GM19395 (cell line): Measurements from ENCODE around the gene NUP210.

ENCODE experiments used
- ATAC-seq: cut with Tn5 transposase; IDR thresholded peaks from one replicate; pipeline ENCODE4 v1.9.1; 2021; ENCODE audit warnings: mild to moderate bottlenecking, moderate library complexity; ENCODE audit not compliant: unreplicated experiment

Gene NUP210

GRCh38 chr3:13296662-13297061 is 123.5 kb downstream of the NUP210 start:
- no peak for ATAC-seq

GRCh38 chr3:13294442-13295351 is 125.4 kb downstream of the NUP210 start:
- ATAC-seq: no peak

DNA sequence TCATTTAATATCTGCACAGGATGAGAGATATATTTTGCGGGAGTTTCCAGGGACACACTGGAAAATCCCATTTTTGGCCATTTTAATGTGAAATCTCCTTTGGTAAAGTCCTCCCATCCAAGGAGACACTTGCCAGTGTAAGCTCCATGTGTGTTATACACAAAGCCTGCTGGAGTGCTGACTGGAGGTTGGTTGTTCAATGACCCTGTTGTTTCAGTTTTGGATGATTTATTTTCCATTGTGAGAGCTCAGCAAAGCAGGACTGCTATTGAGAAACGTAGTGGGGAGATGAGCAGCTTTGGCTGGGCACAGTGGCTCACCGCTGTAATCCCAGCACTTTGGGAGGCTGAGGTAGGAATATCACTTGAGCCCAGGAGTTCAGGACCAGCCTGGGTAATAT is 127.7 kb downstream of the NUP210 start:
- no peak for ATAC-seq

DNA sequence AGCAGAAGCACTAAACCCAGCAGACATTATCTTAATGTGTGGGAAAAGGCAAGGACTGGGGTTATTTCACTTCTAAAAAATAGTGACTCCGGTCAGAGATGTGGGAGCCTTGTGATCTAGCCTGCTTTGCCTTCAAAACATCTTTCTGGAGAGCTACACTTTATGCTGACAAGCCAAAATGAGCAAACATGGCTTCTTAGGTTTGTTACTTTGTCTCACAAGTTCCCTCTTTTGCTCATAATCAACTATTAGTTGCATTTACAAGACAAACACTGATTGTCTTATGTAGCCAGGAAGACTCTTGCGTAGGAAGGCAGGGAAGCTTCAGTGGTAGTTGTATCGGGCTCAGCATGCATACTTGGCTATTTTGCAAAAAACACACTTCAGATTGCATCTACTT is 129.2 kb downstream of the NUP210 start:
- ATAC-seq: no peak

DNA sequence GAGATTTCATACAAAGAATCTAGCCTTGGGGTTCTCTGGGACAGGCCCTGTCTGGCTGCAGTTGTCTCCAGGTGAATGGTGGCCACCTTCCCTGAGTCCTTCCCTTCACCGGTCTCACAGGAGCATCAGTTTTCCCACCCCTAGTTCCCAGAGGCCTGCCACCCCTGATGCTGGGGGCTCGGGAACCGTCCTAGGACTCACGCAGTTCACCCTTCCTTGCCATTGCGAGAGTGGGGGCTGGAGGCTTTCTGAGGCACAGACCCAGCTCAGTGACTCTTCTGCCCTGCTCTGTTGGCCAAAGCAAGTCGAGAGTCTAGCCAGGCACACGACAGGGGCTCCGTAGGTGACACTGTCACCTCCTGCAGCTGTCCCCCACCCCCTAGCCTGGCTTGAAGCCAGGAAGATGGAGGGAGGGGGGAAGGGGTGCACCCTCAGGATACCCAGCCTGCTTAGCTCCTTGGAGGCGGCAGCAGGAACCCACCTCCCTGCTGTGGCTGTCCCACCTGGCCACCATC is 130.3 kb downstream of the NUP210 start:
- no peak for ATAC-seq

GRCh38 chr3:13288732-13289718 is 131.1 kb downstream of the NUP210 start:
- ATAC-seq: no peak

- no peak for ATAC-seq
These were observed 132.3 kb downstream of the NUP210 start for GRCh38 chr3:13287833-13288232.

- no peak for ATAC-seq
These were observed 133.2 kb downstream of the NUP210 start for GRCh38 chr3:13286873-13287272.

- no peak for ATAC-seq
These were observed 135.0 kb downstream of the NUP210 start for GRCh38 chr3:13285007-13285567.

DNA sequence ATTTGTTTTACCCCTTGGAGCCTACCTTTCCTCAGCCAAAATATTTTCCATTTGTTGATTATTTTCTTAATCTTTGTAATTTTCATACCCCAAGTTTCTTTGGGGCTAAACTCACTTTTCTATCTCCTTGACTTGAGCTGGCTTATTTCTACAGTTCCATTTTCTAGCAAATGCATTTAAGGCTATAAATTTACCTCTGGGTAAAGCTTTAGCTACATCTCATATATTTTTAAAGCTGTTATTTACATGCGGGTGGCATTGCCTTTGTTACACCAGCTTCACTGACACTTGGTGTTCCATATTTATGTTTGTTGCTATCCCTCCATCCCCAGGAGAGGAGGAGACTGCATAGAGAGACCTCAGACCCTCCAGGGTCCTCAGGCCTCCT is 136.3 kb downstream of the NUP210 start:
- no peak for ATAC-seq

GRCh38 chr3:13282986-13283876 is 136.9 kb downstream of the NUP210 start:
- no peak for ATAC-seq

DNA sequence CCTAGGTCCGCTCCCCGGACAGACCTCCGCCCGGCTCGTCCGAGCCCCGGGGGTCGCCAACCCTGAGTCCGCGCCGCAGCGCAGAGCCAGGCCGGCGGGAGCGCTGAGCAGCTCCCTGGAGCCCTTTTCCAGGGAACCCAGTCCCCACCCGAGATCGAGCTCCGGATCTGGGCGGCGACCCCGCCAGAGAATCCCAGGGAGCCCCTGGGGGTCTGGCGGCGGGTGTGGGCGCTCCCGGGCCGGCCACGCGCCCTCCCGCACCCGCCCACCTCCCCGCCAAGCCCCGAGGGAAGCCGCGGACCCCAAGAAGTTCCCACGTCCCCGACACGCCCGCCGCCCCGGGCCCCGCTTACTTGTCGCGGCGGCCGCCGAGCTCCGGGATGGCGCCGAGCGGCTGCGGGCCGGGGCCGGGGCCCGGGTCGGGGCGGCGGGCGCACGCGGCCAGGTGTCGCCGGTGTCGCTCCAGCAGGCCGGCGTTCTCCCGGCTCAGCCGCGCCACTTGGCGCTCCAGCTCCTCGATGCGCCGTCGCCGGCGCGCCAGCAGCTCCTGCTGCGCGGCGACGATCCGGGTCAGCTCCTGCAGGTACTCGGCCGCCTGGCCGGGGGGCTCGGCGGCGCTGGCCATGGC is 137.7 kb downstream of the NUP210 start:
- ATAC-seq: no peak

GRCh38 chr3:13281507-13282357 is 138.4 kb downstream of the NUP210 start:
- no peak for ATAC-seq

GRCh38 chr3:13280811-13281506 is 139.2 kb downstream of the NUP210 start:
- ATAC-seq: no peak

DNA sequence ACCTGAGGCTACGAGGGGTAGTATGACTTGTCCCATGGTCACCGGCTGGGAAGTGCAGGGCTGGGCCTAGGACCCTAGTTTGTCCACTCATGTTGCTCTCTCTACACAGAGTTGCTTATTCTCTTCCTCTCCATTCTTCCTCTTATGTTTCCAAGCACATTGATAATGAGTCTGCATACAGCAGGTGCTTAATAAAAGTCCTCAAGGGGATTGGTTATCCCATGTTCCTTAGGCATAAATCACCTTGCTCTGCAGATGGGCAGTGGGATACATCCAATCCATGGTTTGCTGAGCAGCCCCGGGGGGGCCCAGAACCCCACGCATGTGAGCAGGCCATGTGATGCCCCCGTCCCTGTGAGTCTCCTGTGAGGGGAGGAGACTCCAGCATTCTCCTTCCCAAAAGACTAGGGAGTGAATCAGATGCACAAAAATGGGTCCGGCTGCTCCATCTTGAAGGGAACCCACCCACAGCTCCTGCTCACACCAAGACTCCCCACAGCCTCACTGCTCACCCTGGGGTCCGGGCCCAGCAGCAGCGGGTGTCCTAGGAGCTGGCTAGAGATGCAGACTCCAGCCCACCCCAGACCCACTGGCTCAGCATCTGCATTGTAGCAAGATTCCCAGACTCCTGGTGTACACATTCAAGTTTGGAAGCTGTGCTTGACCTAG is 139.9 kb downstream of the NUP210 start:
- ATAC-seq: no peak

DNA sequence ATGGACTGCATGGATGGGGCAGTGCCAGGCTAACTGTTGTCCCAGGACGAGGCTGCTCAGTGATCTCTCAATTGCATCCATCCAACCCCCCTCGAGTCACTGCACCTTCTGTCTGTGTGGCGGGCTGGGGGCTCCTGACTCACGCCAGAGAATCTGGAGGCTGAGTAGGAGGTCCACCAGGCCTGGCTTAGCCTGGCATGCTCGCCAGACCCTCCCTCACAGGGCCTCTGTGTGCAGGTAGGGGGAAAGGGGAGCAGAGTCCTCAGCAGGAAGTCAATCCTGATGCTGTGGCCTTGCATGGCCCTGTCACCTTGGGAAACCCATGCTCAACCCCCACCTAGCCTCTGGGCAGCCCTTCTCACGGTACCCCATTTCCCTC is 140.6 kb downstream of the NUP210 start:
- ATAC-seq: no peak

GRCh38 chr3:13278783-13279531 is 141.2 kb downstream of the NUP210 start:
- no peak for ATAC-seq
